ENCODE data around the gene INO80E. TPM values are rescaled to one million over a fixed set of nuclear protein-coding genes. Genes with fewer than 3 reads are reported as not detected.

Gene INO80E
- total and polyA plus RNA-seq, 2 of the 8 experiments (the other 6 are each of a cell fraction or from before 2014, with no cell fraction given) = 43.0 to 91.2 TPM

DNA sequence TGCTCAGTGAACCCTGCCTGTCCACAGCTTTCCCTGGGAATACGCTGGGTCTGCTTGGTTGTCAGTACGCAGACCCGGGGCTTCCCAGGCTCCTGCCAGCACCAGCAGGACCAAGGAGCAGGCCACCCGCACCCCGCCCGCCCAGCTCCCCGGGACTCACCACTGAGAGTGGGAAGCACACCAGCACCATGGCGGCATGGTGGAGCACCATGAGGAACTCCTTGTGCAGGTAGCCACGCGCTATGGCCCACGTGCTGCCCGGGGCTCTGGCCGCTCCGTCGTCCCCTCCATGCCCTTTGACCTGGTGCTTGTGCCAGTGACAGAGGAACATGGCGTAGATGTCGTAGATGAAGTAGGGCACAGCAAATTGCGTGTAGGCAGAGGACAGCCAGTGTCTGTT lies 30.4 kb downstream of the INO80E start:
- H3K36me3 ChIP-seq (ENCODE audit: control insufficient read depth in 2 of 4, insufficient read depth in 4 of 4, low read length in 3 of 4) = peaks cover 0 to 7% (median under 1%) of the 10 kb centered on the region in 4 experiments; a peak in 2 of 8 replicates
- peaks cover 5% of the 10 kb centered on the region; the same call in 1 of the 2 replicates for H3K79me1 ChIP-seq (ENCODE audit: low read depth, low read length)
- no peak overlapping the region for H3K23ac ChIP-seq (ENCODE audit: insufficient read length)
- H2BK120ac ChIP-seq (replicated peaks; ENCODE audit: low read depth, low read length) = no peak overlapping the region
- H3K9me3 ChIP-seq (ENCODE audit: insufficient read depth in 2 of 2, low read depth in 1 of 2, low read length in 1 of 2) = no peaks in the 10 kb centered on the region
- peaks cover 7% of the 10 kb centered on the region; the same call in 1 of the 2 replicates for H3K23me2 ChIP-seq (ENCODE audit: low read depth, low read length)
- no peak overlapping the region for H3K9ac ChIP-seq (replicated peaks in 1 of 4; ENCODE audit: extremely low read depth in 1 of 4, low read depth in 3 of 4, low read length in 3 of 4)
- H3K79me2 ChIP-seq (ENCODE audit: control insufficient read depth in 1 of 2, insufficient read depth in 2 of 2, low read length in 2 of 2) = no peaks in the 10 kb centered on the region
- no peak overlapping the region for H2AK5ac ChIP-seq (ENCODE audit: low read depth, low read length)
- H4K91ac ChIP-seq (replicated peaks; ENCODE audit: insufficient read length, low read length) = no peak overlapping the region
- no peak overlapping the region for H4K5ac ChIP-seq (ENCODE audit: insufficient read length, low read depth, low read length)
- H2BK20ac ChIP-seq (ENCODE audit: low read length) = no peak overlapping the region
- no peak overlapping the region for H3K27ac ChIP-seq (ENCODE audit: low read depth, low read length)
- no peak overlapping the region for H3K4ac ChIP-seq (replicated peaks; ENCODE audit: insufficient read length, low read depth, low read length)
- no peak overlapping the region for H2BK5ac ChIP-seq (ENCODE audit: low read depth, low read length)
- TF ChIP-seq CTBP2 (IDR thresholded peaks at IDR 0.05; ENCODE audit: borderline replicate concordance, insufficient read depth, insufficient read length, low read length) (no peak), SP2 (IDR thresholded peaks at IDR 0.05; ENCODE audit: low read length) (no peak), SUZ12 (IDR thresholded peaks at IDR 0.05; ENCODE audit: low read length) (no peak), BACH1 (IDR thresholded peaks at IDR 0.05; ENCODE audit: low read length) (no peak), GABPA (IDR thresholded peaks at IDR 0.05; ENCODE audit: borderline replicate concordance, insufficient read depth, low read length) (no peak), KDM1A (IDR thresholded peaks at IDR 0.05; ENCODE audit: borderline replicate concordance, low read length) (no peak), SP4 (IDR thresholded peaks at IDR 0.05; ENCODE audit: low read length) (no peak), RXRA (IDR thresholded peaks at IDR 0.05; ENCODE audit: insufficient read depth, low read depth, low read length) (no peak), BRCA1 (IDR thresholded peaks at IDR 0.05; ENCODE audit: low read depth, low read length) (no peak)
- TF ChIP-seq, protein P1, sequence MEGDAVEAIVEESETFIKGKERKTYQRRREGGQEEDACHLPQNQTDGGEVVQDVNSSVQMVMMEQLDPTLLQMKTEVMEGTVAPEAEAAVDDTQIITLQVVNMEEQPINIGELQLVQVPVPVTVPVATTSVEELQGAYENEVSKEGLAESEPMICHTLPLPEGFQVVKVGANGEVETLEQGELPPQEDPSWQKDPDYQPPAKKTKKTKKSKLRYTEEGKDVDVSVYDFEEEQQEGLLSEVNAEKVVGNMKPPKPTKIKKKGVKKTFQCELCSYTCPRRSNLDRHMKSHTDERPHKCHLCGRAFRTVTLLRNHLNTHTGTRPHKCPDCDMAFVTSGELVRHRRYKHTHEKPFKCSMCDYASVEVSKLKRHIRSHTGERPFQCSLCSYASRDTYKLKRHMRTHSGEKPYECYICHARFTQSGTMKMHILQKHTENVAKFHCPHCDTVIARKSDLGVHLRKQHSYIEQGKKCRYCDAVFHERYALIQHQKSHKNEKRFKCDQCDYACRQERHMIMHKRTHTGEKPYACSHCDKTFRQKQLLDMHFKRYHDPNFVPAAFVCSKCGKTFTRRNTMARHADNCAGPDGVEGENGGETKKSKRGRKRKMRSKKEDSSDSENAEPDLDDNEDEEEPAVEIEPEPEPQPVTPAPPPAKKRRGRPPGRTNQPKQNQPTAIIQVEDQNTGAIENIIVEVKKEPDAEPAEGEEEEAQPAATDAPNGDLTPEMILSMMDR (IDR thresholded peaks at IDR 0.05; ENCODE audit: control extremely low read depth in 1 of 3, insufficient read depth in 1 of 3, low read depth in 1 of 3, low read length in 3 of 3) = no peak
- H2AFZ ChIP-seq (ENCODE audit: low read length) = no peak overlapping the region
- H3K4me1 ChIP-seq (replicated peaks in 1 of 4; ENCODE audit: control insufficient read depth in 3 of 4, insufficient read depth in 4 of 4, low read length in 3 of 4) = peaks cover 0 to 20% (median 12%) of the 10 kb centered on the region in 4 experiments; a peak in 6 of 7 replicates
- H3K56ac ChIP-seq (replicated peaks; ENCODE audit: insufficient read length, low read depth, low read length) = no peak overlapping the region
- DNase-seq (ENCODE audit: low read depth in 1 of 2, low spot score in 2 of 2) (no peak), FAIRE-seq (no peak)
- H3K4me3 ChIP-seq (ENCODE audit: extremely low read depth in 1 of 4, insufficient read depth in 2 of 4, low read depth in 3 of 4, low read length in 4 of 4) = no peak overlapping the region
- ChIA-PET CTCF (ENCODE audit: partially characterized antibody) (interaction anchor here (1.3 to 1.4 kb wide), 2 partner anchors 74 to 326 kb away, joined by 3 read pairs; no protein-coding TSS in a partner anchor), POLR2A (ENCODE audit: partially characterized antibody) (interaction anchor here (1.2 kb wide), 1 partner anchor 18 kb away, joined by 4 read pairs; no protein-coding TSS in a partner anchor)
- H3K18ac ChIP-seq (ENCODE audit: extremely low read depth, low read length) = no peak overlapping the region
- peaks cover 12 to 16% of the 10 kb centered on the region in 2 experiments for H4K20me1 ChIP-seq (replicated peaks in 1 of 2; ENCODE audit: control insufficient read depth in 1 of 2, insufficient read depth in 2 of 2, low read length in 2 of 2)
- H4K8ac ChIP-seq (ENCODE audit: extremely low read depth, insufficient read depth, low read length) = no peak overlapping the region
- H3K4me2 ChIP-seq (ENCODE audit: insufficient read depth in 1 of 2, low read depth in 2 of 2, low read length in 2 of 2) = no peak overlapping the region
- no peak overlapping the region for H2BK15ac ChIP-seq (ENCODE audit: low read length)
- H3K27me3 ChIP-seq (replicated peaks in 1 of 4; ENCODE audit: control insufficient read depth in 3 of 4, extremely low read depth in 1 of 4, insufficient read depth in 3 of 4, low read length in 3 of 4) = peaks cover 0 to under 1% (median 0%) of the 10 kb centered on the region in 4 experiments; a peak in 2 of 7 replicates
- 0 out of 2 replicates have a peak overlapping the region, but pooled peaks have one; percentile 9 for H2BK12ac ChIP-seq (ENCODE audit: low read depth, low read length)
- 92% methylated on average over 18 of the region's 18 CpGs; no CpG with 5 or more reads in 1 of the 2 experiments for WGBS, 2 experiments (ENCODE audit: extremely low coverage in 1 of 2, insufficient coverage in 1 of 2, insufficient read length in 1 of 2, insufficient replicate concordance in 2 of 2, low coverage in 1 of 2, low lambda C conversion rate in 2 of 2, missing lambda C conversion rate in 1 of 2)
- H3K14ac ChIP-seq (ENCODE audit: insufficient read length) = no peak overlapping the region
